ENCODE results near the gene COMT. TPM values are rescaled to one million over a fixed set of nuclear protein-coding genes. Genes with fewer than 3 reads are reported as not detected.

COMT gene
- total RNA-seq, 5 donors from 2014 or later (not counting 1 experiment from before 2014, with no cell fraction given), result 30.6 to 53.1 (median 50.5) TPM

GRCh38 chr22:19959587-19960490 lies 18.3 kb downstream of the COMT start:
- 83% methylated on average over 10 of the region's 13 CpGs for WGBS (ENCODE audit: insufficient coverage)
- Histone ChIP-seq H3K27ac (ENCODE audit: low read length) (no peak overlapping the region), H3K4me1 (ENCODE audit: control insufficient read depth in 1 of 2, extremely low read depth in 1 of 2, insufficient read depth in 2 of 2, low read length in 2 of 2) (peaks cover 4 to 31% of the 10 kb centered on the region in 2 experiments), H3K4me3 (ENCODE audit: control insufficient read depth in 1 of 2, extremely low read depth in 1 of 2, low read length in 1 of 2) (no peak overlapping the region), H3K36me3 (ENCODE audit: control insufficient read depth in 2 of 2, extremely low read depth in 1 of 2, insufficient read depth in 1 of 2, low read length in 1 of 2) (peaks cover 10% of the 10 kb centered on the region in 2 donors), H3K27me3 (replicated peaks in 1 of 2; ENCODE audit: control insufficient read depth in 2 of 2, extremely low read depth in 1 of 2, insufficient read depth in 2 of 2, low read length in 1 of 2) (no peaks in the 10 kb centered on the region), H3K9me3 (no peaks in the 10 kb centered on the region)
- Mint-ChIP-seq H3K27me3 (no peaks in the 10 kb centered on the region), H3K36me3 (peaks cover under 1% of the 10 kb centered on the region), H3K4me3 (no peak overlapping the region), H3K27ac (no peak overlapping the region), H3K9me3 (no peaks in the 10 kb centered on the region), H3K4me1 (peaks cover 6 to 12% (median 8%) of the 10 kb centered on the region in 3 donors)
- ATAC-seq (replicated peaks in 1 of 4) (no peak), DNase-seq (no peak)
- ChIA-PET CTCF (interaction anchor here in 1 of 2 donors (0.9 kb wide), 1 partner anchor 11 kb away, joined by 4 read pairs; no protein-coding TSS in a partner anchor), POLR2A (no interaction called here)

- peaks cover 4 to 23% of the 10 kb centered on the region in 2 experiments for H3K4me1 ChIP-seq (ENCODE audit: control insufficient read depth in 1 of 2, extremely low read depth in 1 of 2, insufficient read depth in 2 of 2, low read length in 2 of 2)
- 94% methylated on average over 9 of the region's 12 CpGs for WGBS (ENCODE audit: insufficient coverage)
- Mint-ChIP-seq H3K9me3 (no peaks in the 10 kb centered on the region), H3K27me3 (no peaks in the 10 kb centered on the region), H3K4me1 (peaks cover 2 to 8% (median 4%) of the 10 kb centered on the region in 3 donors), H3K27ac (no peak overlapping the region), H3K4me3 (no peak overlapping the region), H3K36me3 (peaks cover 3% of the 10 kb centered on the region)
- peaks cover 10% of the 10 kb centered on the region in 2 donors for H3K36me3 ChIP-seq (ENCODE audit: control insufficient read depth in 2 of 2, extremely low read depth in 1 of 2, insufficient read depth in 1 of 2, low read length in 1 of 2)
- DNase-seq, result no peak
- no peak for ATAC-seq (replicated peaks in 1 of 4)
- no peaks in the 10 kb centered on the region for H3K27me3 ChIP-seq (replicated peaks in 1 of 2; ENCODE audit: control insufficient read depth in 2 of 2, extremely low read depth in 1 of 2, insufficient read depth in 2 of 2, low read length in 1 of 2)
- CTCF ChIA-PET, result no interaction called here
- H3K9me3 ChIP-seq, result no peaks in the 10 kb centered on the region
- no peak overlapping the region for H3K4me3 ChIP-seq (ENCODE audit: control insufficient read depth in 1 of 2, extremely low read depth in 1 of 2, low read length in 1 of 2)
- POLR2A ChIA-PET, result no interaction called here
- H3K27ac ChIP-seq (ENCODE audit: low read length), result no peak overlapping the region
Measured at GRCh38 chr22:19960491-19961200, 19.1 kb downstream of the COMT start.

GRCh38 chr22:19961201-19961580 lies 19.6 kb downstream of the COMT start:
- Histone ChIP-seq H3K9me3 (no peaks in the 10 kb centered on the region), H3K27ac (ENCODE audit: low read length) (no peak overlapping the region), H3K27me3 (replicated peaks in 1 of 2; ENCODE audit: control insufficient read depth in 2 of 2, extremely low read depth in 1 of 2, insufficient read depth in 2 of 2, low read length in 1 of 2) (no peaks in the 10 kb centered on the region), H3K36me3 (ENCODE audit: control insufficient read depth in 2 of 2, extremely low read depth in 1 of 2, insufficient read depth in 1 of 2, low read length in 1 of 2) (peaks cover 10 to 14% of the 10 kb centered on the region in 2 donors), H3K4me1 (ENCODE audit: control insufficient read depth in 1 of 2, extremely low read depth in 1 of 2, insufficient read depth in 2 of 2, low read length in 2 of 2) (peaks cover 4 to 21% of the 10 kb centered on the region in 2 experiments), H3K4me3 (ENCODE audit: control insufficient read depth in 1 of 2, extremely low read depth in 1 of 2, low read length in 1 of 2) (no peak overlapping the region)
- no peak overlapping the region for H3K27ac Mint-ChIP-seq
- ATAC-seq (replicated peaks in 1 of 4), result no peak
- no peaks in the 10 kb centered on the region for H3K9me3 Mint-ChIP-seq
- no peaks in the 10 kb centered on the region for H3K27me3 Mint-ChIP-seq
- WGBS (ENCODE audit: insufficient coverage), result 93% methylated on average over 9 of the region's 9 CpGs
- H3K4me1 Mint-ChIP-seq, result peaks cover 0 to 6% (median 2%) of the 10 kb centered on the region in 3 donors
- H3K4me3 Mint-ChIP-seq, result no peak overlapping the region
- ChIA-PET POLR2A (no interaction called here), CTCF (no interaction called here)
- H3K36me3 Mint-ChIP-seq, result peaks cover 3% of the 10 kb centered on the region
- no peak for DNase-seq

GRCh38 chr22:19961868-19962245 lies 20.3 kb downstream of the COMT start:
- WGBS (ENCODE audit: insufficient coverage), result 88% methylated on average over 8 of the region's 8 CpGs
- Mint-ChIP-seq H3K27ac (no peak overlapping the region), H3K4me3 (no peak overlapping the region), H3K9me3 (no peaks in the 10 kb centered on the region), H3K36me3 (peaks cover 3% of the 10 kb centered on the region), H3K27me3 (no peaks in the 10 kb centered on the region), H3K4me1 (peaks cover 0 to 6% (median 2%) of the 10 kb centered on the region in 3 donors)
- Histone ChIP-seq H3K9me3 (no peaks in the 10 kb centered on the region), H3K36me3 (ENCODE audit: control insufficient read depth in 2 of 2, extremely low read depth in 1 of 2, insufficient read depth in 1 of 2, low read length in 1 of 2) (peaks cover 14% of the 10 kb centered on the region in 2 donors), H3K27ac (ENCODE audit: low read length) (no peak overlapping the region), H3K4me3 (ENCODE audit: control insufficient read depth in 1 of 2, extremely low read depth in 1 of 2, low read length in 1 of 2) (no peak overlapping the region), H3K4me1 (ENCODE audit: control insufficient read depth in 1 of 2, extremely low read depth in 1 of 2, insufficient read depth in 2 of 2, low read length in 2 of 2) (peaks cover 4 to 14% of the 10 kb centered on the region in 2 experiments), H3K27me3 (replicated peaks in 1 of 2; ENCODE audit: control insufficient read depth in 2 of 2, extremely low read depth in 1 of 2, insufficient read depth in 2 of 2, low read length in 1 of 2) (no peaks in the 10 kb centered on the region)
- no peak for DNase-seq
- no peak for ATAC-seq (replicated peaks in 1 of 4)
- ChIA-PET CTCF (no interaction called here), POLR2A (no interaction called here)

- ChIA-PET CTCF (interaction anchor here in 1 of 2 donors (0.6 kb wide), 1 partner anchor 1850 kb away, joined by 4 read pairs; no protein-coding TSS in a partner anchor), POLR2A (no interaction called here)
- H3K4me1 ChIP-seq (ENCODE audit: control insufficient read depth in 1 of 2, extremely low read depth in 1 of 2, insufficient read depth in 2 of 2, low read length in 2 of 2), result peaks cover 4 to 14% of the 10 kb centered on the region in 2 experiments
- Mint-ChIP-seq H3K4me3 (no peak overlapping the region), H3K9me3 (no peaks in the 10 kb centered on the region), H3K27ac (no peak overlapping the region), H3K36me3 (peaks cover 7% of the 10 kb centered on the region), H3K27me3 (no peaks in the 10 kb centered on the region), H3K4me1 (peaks cover 0 to 6% (median 2%) of the 10 kb centered on the region in 3 donors)
- H3K27ac ChIP-seq (ENCODE audit: low read length), result no peak overlapping the region
- H3K36me3 ChIP-seq (ENCODE audit: control insufficient read depth in 2 of 2, extremely low read depth in 1 of 2, insufficient read depth in 1 of 2, low read length in 1 of 2), result peaks cover 14 to 15% of the 10 kb centered on the region in 2 donors
- H3K27me3 ChIP-seq (replicated peaks in 1 of 2; ENCODE audit: control insufficient read depth in 2 of 2, extremely low read depth in 1 of 2, insufficient read depth in 2 of 2, low read length in 1 of 2), result no peaks in the 10 kb centered on the region
- DNase-seq, result peak in 33 of 35 experiments; percentile 34 to 86 (median 56)
- no peaks in the 10 kb centered on the region for H3K9me3 ChIP-seq
- no peak overlapping the region for H3K4me3 ChIP-seq (ENCODE audit: control insufficient read depth in 1 of 2, extremely low read depth in 1 of 2, low read length in 1 of 2)
- 67% methylated on average over 22 of the region's 22 CpGs for WGBS (ENCODE audit: insufficient coverage)
- peak; percentile 67 to 83 (median 76) for ATAC-seq (replicated peaks in 1 of 4)
Measured at GRCh38 chr22:19962246-19962908, 20.8 kb downstream of the COMT start.

Measured in T-cell (primary cell).